ENCODE results near the gene NUP42. TPM values are rescaled to one million over a fixed set of nuclear protein-coding genes. Genes with fewer than 3 reads are reported as not detected.

The NUP42 gene
- total and polyA plus RNA-seq, 2 of the 13 experiments (the other 11 are each of a cell fraction or from before 2014, with no cell fraction given): 32.0 to 51.5 TPM

DNA sequence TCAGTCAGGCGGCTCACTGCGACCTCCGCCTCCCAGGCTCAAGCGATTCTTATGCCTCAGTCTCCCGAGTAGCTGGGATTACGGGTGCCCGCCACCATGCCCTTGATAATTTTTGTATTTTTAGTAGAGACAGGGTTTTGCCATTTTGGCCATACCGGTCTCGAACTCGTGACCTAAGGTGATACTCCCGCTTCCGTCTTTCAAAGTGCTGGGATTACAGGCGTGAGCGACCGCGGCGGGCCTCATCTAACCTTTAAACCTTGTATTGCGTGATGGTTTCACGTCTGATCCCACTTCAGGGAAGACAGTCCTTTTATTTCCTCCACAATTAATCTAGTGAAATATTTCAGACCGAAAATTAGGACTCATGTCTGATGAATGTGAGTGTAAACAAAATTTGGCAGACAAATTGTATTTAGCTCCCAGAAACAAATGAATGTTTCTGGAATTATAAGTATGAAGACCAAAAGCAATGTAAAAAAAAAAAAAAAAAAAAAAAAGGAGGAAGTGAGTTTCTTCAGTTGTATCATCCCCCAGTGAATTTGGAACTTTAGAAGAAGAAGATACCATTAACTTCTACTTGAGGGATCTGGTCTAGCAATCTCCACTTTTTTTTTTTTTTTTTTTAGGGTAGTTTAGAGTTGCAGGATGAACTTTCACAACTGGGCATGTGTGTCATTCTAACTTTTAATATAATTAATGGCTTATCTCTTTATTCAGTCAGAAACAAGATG, 1.6 kb downstream of the NUP42 start:
- POLR2A ChIA-PET: interaction anchor here (0.7 to 0.9 kb wide), 2 partner anchors 77 to 78 kb away, joined by 3 to 5 read pairs; partner anchors contain the start of gene KLHL7
- no peak for ATAC-seq
- 60% methylated on average over 20 of the region's 20 CpGs for WGBS (ENCODE audit: low lambda C conversion rate)
- no peak for TF ChIP-seq ZNF766 (CRISPR knock-in tag; IDR thresholded peaks at IDR 0.05; ENCODE audit: borderline replicate concordance)
- TF ChIP-seq, protein P1, sequence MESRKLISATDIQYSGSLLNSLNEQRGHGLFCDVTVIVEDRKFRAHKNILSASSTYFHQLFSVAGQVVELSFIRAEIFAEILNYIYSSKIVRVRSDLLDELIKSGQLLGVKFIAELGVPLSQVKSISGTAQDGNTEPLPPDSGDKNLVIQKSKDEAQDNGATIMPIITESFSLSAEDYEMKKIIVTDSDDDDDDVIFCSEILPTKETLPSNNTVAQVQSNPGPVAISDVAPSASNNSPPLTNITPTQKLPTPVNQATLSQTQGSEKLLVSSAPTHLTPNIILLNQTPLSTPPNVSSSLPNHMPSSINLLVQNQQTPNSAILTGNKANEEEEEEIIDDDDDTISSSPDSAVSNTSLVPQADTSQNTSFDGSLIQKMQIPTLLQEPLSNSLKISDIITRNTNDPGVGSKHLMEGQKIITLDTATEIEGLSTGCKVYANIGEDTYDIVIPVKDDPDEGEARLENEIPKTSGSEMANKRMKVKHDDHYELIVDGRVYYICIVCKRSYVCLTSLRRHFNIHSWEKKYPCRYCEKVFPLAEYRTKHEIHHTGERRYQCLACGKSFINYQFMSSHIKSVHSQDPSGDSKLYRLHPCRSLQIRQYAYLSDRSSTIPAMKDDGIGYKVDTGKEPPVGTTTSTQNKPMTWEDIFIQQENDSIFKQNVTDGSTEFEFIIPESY (CRISPR knock-in tag; IDR thresholded peaks at IDR 0.05): peak; percentile 69; the same call in 1 of the 2 replicates
- TF ChIP-seq, protein P2, sequence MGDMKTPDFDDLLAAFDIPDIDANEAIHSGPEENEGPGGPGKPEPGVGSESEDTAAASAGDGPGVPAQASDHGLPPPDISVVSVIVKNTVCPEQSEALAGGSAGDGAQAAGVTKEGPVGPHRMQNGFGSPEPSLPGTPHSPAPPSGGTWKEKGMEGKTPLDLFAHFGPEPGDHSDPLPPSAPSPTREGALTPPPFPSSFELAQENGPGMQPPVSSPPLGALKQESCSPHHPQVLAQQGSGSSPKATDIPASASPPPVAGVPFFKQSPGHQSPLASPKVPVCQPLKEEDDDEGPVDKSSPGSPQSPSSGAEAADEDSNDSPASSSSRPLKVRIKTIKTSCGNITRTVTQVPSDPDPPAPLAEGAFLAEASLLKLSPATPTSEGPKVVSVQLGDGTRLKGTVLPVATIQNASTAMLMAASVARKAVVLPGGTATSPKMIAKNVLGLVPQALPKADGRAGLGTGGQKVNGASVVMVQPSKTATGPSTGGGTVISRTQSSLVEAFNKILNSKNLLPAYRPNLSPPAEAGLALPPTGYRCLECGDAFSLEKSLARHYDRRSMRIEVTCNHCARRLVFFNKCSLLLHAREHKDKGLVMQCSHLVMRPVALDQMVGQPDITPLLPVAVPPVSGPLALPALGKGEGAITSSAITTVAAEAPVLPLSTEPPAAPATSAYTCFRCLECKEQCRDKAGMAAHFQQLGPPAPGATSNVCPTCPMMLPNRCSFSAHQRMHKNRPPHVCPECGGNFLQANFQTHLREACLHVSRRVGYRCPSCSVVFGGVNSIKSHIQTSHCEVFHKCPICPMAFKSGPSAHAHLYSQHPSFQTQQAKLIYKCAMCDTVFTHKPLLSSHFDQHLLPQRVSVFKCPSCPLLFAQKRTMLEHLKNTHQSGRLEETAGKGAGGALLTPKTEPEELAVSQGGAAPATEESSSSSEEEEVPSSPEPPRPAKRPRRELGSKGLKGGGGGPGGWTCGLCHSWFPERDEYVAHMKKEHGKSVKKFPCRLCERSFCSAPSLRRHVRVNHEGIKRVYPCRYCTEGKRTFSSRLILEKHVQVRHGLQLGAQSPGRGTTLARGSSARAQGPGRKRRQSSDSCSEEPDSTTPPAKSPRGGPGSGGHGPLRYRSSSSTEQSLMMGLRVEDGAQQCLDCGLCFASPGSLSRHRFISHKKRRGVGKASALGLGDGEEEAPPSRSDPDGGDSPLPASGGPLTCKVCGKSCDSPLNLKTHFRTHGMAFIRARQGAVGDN (CRISPR knock-in tag; IDR thresholded peaks at IDR 0.05): no peak
- TF ChIP-seq MTF2 (CRISPR knock-in tag; IDR thresholded peaks at IDR 0.05; ENCODE audit: borderline replicate concordance): no peak
- TF ChIP-seq SRY (CRISPR knock-in tag; IDR thresholded peaks at IDR 0.05): no peak
- no peak for TF ChIP-seq DPF2 (CRISPR knock-in tag; IDR thresholded peaks at IDR 0.05; ENCODE audit: borderline replicate concordance, low read depth)
- peak; percentile 57; the same call in 1 of the 2 replicates for TF ChIP-seq ZBTB38 (CRISPR knock-in tag; IDR thresholded peaks at IDR 0.05)
- TF ChIP-seq, protein P3, sequence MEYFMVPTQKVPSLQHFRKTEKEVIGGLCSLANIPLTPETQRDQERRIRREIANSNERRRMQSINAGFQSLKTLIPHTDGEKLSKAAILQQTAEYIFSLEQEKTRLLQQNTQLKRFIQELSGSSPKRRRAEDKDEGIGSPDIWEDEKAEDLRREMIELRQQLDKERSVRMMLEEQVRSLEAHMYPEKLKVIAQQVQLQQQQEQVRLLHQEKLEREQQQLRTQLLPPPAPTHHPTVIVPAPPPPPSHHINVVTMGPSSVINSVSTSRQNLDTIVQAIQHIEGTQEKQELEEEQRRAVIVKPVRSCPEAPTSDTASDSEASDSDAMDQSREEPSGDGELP (IDR thresholded peaks at IDR 0.05; ENCODE audit: borderline replicate concordance, low read depth): no peak
- no peak for TF ChIP-seq SIX1 (CRISPR knock-in tag; IDR thresholded peaks at IDR 0.05; ENCODE audit: borderline replicate concordance)
- TF ChIP-seq, protein P4, sequence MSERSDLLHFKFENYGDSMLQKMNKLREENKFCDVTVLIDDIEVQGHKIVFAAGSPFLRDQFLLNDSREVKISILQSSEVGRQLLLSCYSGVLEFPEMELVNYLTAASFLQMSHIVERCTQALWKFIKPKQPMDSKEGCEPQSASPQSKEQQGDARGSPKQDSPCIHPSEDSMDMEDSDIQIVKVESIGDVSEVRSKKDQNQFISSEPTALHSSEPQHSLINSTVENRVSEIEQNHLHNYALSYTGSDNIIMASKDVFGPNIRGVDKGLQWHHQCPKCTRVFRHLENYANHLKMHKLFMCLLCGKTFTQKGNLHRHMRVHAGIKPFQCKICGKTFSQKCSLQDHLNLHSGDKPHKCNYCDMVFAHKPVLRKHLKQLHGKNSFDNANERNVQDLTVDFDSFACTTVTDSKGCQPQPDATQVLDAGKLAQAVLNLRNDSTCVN (CRISPR knock-in tag; IDR thresholded peaks at IDR 0.05; ENCODE audit: borderline replicate concordance): no peak
- TF ChIP-seq HDAC1 (CRISPR knock-in tag; IDR thresholded peaks at IDR 0.05): no peak
- peak; percentile 16; the same call in 1 of the 2 replicates for TF ChIP-seq HNF4A (CRISPR knock-in tag; IDR thresholded peaks at IDR 0.05)
- TF ChIP-seq, protein P5, sequence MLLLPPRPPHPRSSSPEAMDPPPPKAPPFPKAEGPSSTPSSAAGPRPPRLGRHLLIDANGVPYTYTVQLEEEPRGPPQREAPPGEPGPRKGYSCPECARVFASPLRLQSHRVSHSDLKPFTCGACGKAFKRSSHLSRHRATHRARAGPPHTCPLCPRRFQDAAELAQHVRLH (CRISPR knock-in tag; IDR thresholded peaks at IDR 0.05; ENCODE audit: borderline replicate concordance, low read depth): no peak
- TF ChIP-seq ZFP62 (CRISPR knock-in tag; IDR thresholded peaks at IDR 0.05): no peak
- BruUV-seq (replicated peaks): no TSS peak
- no peak for DNase-seq (ENCODE audit: low spot score)
- intact Hi-C loops (cut with micrococcal nuclease; ENCODE audit: unreplicated experiment): loop anchor here (2.0 to 10.0 kb wide), 4 partner anchors 77 to 361 kb away; partner anchors contain the start of gene IGF2BP3
- Histone ChIP-seq H3K4me1 (ENCODE audit: insufficient read depth, low read length) (peaks cover 34% of the 10 kb centered on the region), H4K20me1 (ENCODE audit: insufficient read depth, low read length) (no peaks in the 10 kb centered on the region; the same call in 1 of the 2 replicates), H3K36me3 (replicated peaks in 1 of 2; ENCODE audit: control insufficient read depth in 1 of 2, insufficient read depth in 2 of 2, low read length in 2 of 2) (peaks cover 0 to 23% of the 10 kb centered on the region in 2 experiments; a peak in 3 of 5 replicates), H3K79me2 (ENCODE audit: insufficient read depth, low read length) (peaks cover 41% of the 10 kb centered on the region), H3K27me3 (ENCODE audit: control insufficient read depth in 1 of 2, insufficient read depth in 2 of 2, low read length in 2 of 2) (no peaks in the 10 kb centered on the region; a peak in 1 of 5 replicates), H3K4me3 (replicated peaks in 1 of 3; ENCODE audit: insufficient read depth in 1 of 3, low read depth in 2 of 3, low read length in 3 of 3) (peak overlapping the region; percentile 89 to 98 (median 92)), H3K4me2 (ENCODE audit: low read depth, low read length) (peak overlapping the region; percentile 88), H2AFZ (ENCODE audit: low read length) (no peak overlapping the region), H3K9me3 (ENCODE audit: low read length) (no peaks in the 10 kb centered on the region), H3K27ac (ENCODE audit: extremely low read length, insufficient read depth, low read length) (peak overlapping the region; percentile 90), H3K9ac (ENCODE audit: insufficient read depth, low read depth, low read length) (peak overlapping the region; percentile 86)
- CTCF ChIA-PET (ENCODE audit: low intra/inter-chr PET ratio, low total read pairs): no interaction called here
- FAIRE-seq: no peak
- in situ Hi-C loops (cut with HindIII; ENCODE audit: extremely low pct_ligation_motif_present, low pct_unique_long_range_greater_than_20kb): loop anchor here (5.0 kb wide), 1 partner anchor 76 kb away; the partner anchor contains the start of gene KLHL7

Measured in HepG2 (cell line).